Measurements from ENCODE around the gene MORC2.

The MORC2 gene

GRCh38 chr22:30992565-30992964 is 24.0 kb upstream of the MORC2 start:
- no peak for DNase-seq (ENCODE audit: low read depth)
- no peak for TF ChIP-seq CTCF (IDR thresholded peaks at IDR 0.05; ENCODE audit: control insufficient read depth, extremely low read depth, insufficient read depth)
- no peak overlapping the region for H3K4me3 ChIP-seq (ENCODE audit: low read depth, low read length)

GRCh38 chr22:30990690-30991089 is 22.1 kb upstream of the MORC2 start:
- H3K4me3 ChIP-seq (ENCODE audit: low read depth, low read length): no peak overlapping the region
- TF ChIP-seq CTCF (IDR thresholded peaks at IDR 0.05; ENCODE audit: control insufficient read depth, extremely low read depth, insufficient read depth): no peak
- no peak for DNase-seq (ENCODE audit: low read depth)

- no peak for TF ChIP-seq CTCF (IDR thresholded peaks at IDR 0.05; ENCODE audit: control insufficient read depth, extremely low read depth, insufficient read depth)
- no peak overlapping the region for H3K4me3 ChIP-seq (ENCODE audit: low read depth, low read length)
- no peak for DNase-seq (ENCODE audit: low read depth)
These were observed 20.9 kb upstream of the MORC2 start for GRCh38 chr22:30989474-30989873.

- no peak for DNase-seq (ENCODE audit: low read depth)
- H3K4me3 ChIP-seq (ENCODE audit: low read depth, low read length): no peak overlapping the region
- no peak for TF ChIP-seq CTCF (IDR thresholded peaks at IDR 0.05; ENCODE audit: control insufficient read depth, extremely low read depth, insufficient read depth)
These were observed 17.1 kb upstream of the MORC2 start for GRCh38 chr22:30985561-30986208.

- TF ChIP-seq CTCF (IDR thresholded peaks at IDR 0.05; ENCODE audit: control insufficient read depth, extremely low read depth, insufficient read depth): no peak
- no peak overlapping the region for H3K4me3 ChIP-seq (ENCODE audit: low read depth, low read length)
- no peak for DNase-seq (ENCODE audit: low read depth)
These were observed 15.7 kb upstream of the MORC2 start for GRCh38 chr22:30984317-30984716.

GRCh38 chr22:30982512-30982911 is 13.9 kb upstream of the MORC2 start:
- DNase-seq (ENCODE audit: low read depth): no peak
- TF ChIP-seq CTCF (IDR thresholded peaks at IDR 0.05; ENCODE audit: control insufficient read depth, extremely low read depth, insufficient read depth): no peak
- no peak overlapping the region for H3K4me3 ChIP-seq (ENCODE audit: low read depth, low read length)

GRCh38 chr22:30979932-30980331 is 11.4 kb upstream of the MORC2 start:
- TF ChIP-seq CTCF (IDR thresholded peaks at IDR 0.05; ENCODE audit: control insufficient read depth, extremely low read depth, insufficient read depth): no peak
- no peak for DNase-seq (ENCODE audit: low read depth)
- H3K4me3 ChIP-seq (ENCODE audit: low read depth, low read length): no peak overlapping the region
